Fibroblast of lung (primary cell): ENCODE data around the gene WWC1. TPM values are rescaled to one million over a fixed set of nuclear protein-coding genes. Genes with fewer than 3 reads are reported as not detected.

Experiments used
- DNase-seq, 2 donors: peaks; one replicate each; pipeline versions ENCODE4 v3.0.0 to v3.0.0-alpha.2; 2010; ENCODE audit warnings: low read depth in 2 of 2
- H2AFZ ChIP-seq: 2 replicates; pipeline ENCODE4 v1.5.1; 2012; ENCODE audit warnings: low read length, control low read depth, inconsistent platforms
- H3K27ac ChIP-seq: 2 replicates; pipeline ENCODE4 v1.5.1; 2011; ENCODE audit warnings: low read length, control low read depth; ENCODE audit not compliant: insufficient read depth
- H3K27me3 ChIP-seq: 2 replicates; pipeline ENCODE4 v1.5.1; 2011; ENCODE audit warnings: mild to moderate bottlenecking, low read length; ENCODE audit not compliant: control insufficient read depth, insufficient read depth
- H3K36me3 ChIP-seq: 2 replicates; pipeline ENCODE4 v1.5.1; 2011; ENCODE audit warnings: low read length; ENCODE audit not compliant: control insufficient read depth, insufficient read depth
- H3K4me1 ChIP-seq: 2 replicates; pipeline ENCODE4 v1.5.1; 2011; ENCODE audit warnings: low read length; ENCODE audit not compliant: control insufficient read depth, insufficient read depth; ENCODE audit errors: extremely low read depth
- H3K4me2 ChIP-seq: 2 replicates; pipeline ENCODE4 v1.5.1; 2011; ENCODE audit warnings: low read length, control low read depth; ENCODE audit not compliant: insufficient read depth; ENCODE audit errors: extremely low read depth
- H3K4me3 ChIP-seq, 4 experiments: fragments of 200-600 bp in 1 of 4; sonication (generic) in 1 of 4; replicated peaks in 1 of 4; 2 replicates each; pipeline ENCODE4 v1.5.1; 2011 to 2016; ENCODE audit warnings: low read length in 4 of 4, low read depth in 3 of 4, mild to moderate bottlenecking in 3 of 4, control low read depth in 2 of 4, inconsistent platforms in 1 of 4, mixed read lengths in 1 of 4; ENCODE audit not compliant: insufficient read depth in 1 of 4; ENCODE audit errors: control extremely low read depth in 1 of 4
- H3K79me2 ChIP-seq: 2 replicates; pipeline ENCODE4 v1.5.1; 2012; ENCODE audit warnings: mild to moderate bottlenecking, low read length, inconsistent platforms; ENCODE audit not compliant: control insufficient read depth, insufficient read depth
- H3K9ac ChIP-seq: 2 replicates; pipeline ENCODE4 v1.5.1; 2011; ENCODE audit warnings: mild to moderate bottlenecking, low read length, control low read depth; ENCODE audit not compliant: insufficient read depth
- H3K9me3 ChIP-seq: 2 replicates; pipeline ENCODE4 v1.5.1; 2012; ENCODE audit warnings: low read depth, low read length; ENCODE audit not compliant: control insufficient read depth, insufficient read depth
- H4K20me1 ChIP-seq: 2 replicates; pipeline ENCODE4 v1.5.1; 2011; ENCODE audit warnings: low read length; ENCODE audit not compliant: control insufficient read depth, insufficient read depth; ENCODE audit errors: extremely low read depth
- CTCF ChIP-seq, 2 donors: IDR thresholded peaks in 1 of 2; conservative IDR thresholded peaks in 1 of 2; 1 replicate in 1 of 2; 2 replicates in 1 of 2; pipeline ENCODE4 v1.5.1; 2011 to 2012; ENCODE audit warnings: low read length in 2 of 2, control low read depth in 1 of 2, inconsistent platforms in 1 of 2, low read depth in 1 of 2, mild to moderate bottlenecking in 1 of 2
- EZH2 ChIP-seq: IDR thresholded peaks from 2 replicates; pipeline ENCODE4 v1.5.1; 2012; ENCODE audit warnings: low read length, control low read depth, mild to moderate bottlenecking; ENCODE audit errors: missing control alignments
- polyA plus RNA-seq, 2 donors: library from polyadenylated mRNA; depleted of rRNA in 1 of 2; stranded (reverse) in 1 of 2; unstranded in 1 of 2; fragments of >200 nt; gene quantifications; 2 replicates each; pipeline ENCODE4 v1.2.1, GENCODE V29; 2011 to 2012; ENCODE audit warnings: missing spikeins in 1 of 2
- total RNA-seq: library from RNA; depleted of rRNA; stranded (reverse); fragments of >200 nt; gene quantifications from 2 replicates; pipeline ENCODE4 v1.2.1, GENCODE V29; 2014

WWC1 gene
- total and polyA plus RNA-seq, 2 donors (not counting 1 experiment from before 2014, with no cell fraction given), result 2.5 to 3.2 TPM

- H3K27me3 ChIP-seq, result no peaks in the 10 kb centered on the region
- no peaks in the 10 kb centered on the region for H3K9me3 ChIP-seq
- H3K27ac ChIP-seq, result no peak overlapping the region
- no peak overlapping the region for H3K4me2 ChIP-seq
- H3K4me1 ChIP-seq, result peaks cover 3% of the 10 kb centered on the region
- no peaks in the 10 kb centered on the region for H4K20me1 ChIP-seq
- H2AFZ ChIP-seq, result no peak overlapping the region
- no peaks in the 10 kb centered on the region for H3K79me2 ChIP-seq
- H3K4me3 ChIP-seq, result no peak overlapping the region
- TF ChIP-seq CTCF (conservative IDR thresholded peaks at IDR 0.05 in 1 of 2, IDR thresholded peaks at IDR 0.05 in 1 of 2; ENCODE audit: low read depth in 1 of 2, low read length in 2 of 2) (no peak), EZH2 (no peak)
- no peak overlapping the region for H3K9ac ChIP-seq
- no peaks in the 10 kb centered on the region for H3K36me3 ChIP-seq
- no peak for DNase-seq
These were observed 135.4 kb downstream of the WWC1 start for GRCh38 chr5:168426864-168427172.

- Histone ChIP-seq H3K4me1 (peaks cover 3% of the 10 kb centered on the region), H3K79me2 (no peaks in the 10 kb centered on the region), H3K9me3 (no peaks in the 10 kb centered on the region), H3K27me3 (no peaks in the 10 kb centered on the region), H3K36me3 (no peaks in the 10 kb centered on the region), H4K20me1 (no peaks in the 10 kb centered on the region), H3K9ac (no peak overlapping the region), H3K27ac (no peak overlapping the region), H2AFZ (no peak overlapping the region), H3K4me2 (no peak overlapping the region), H3K4me3 (no peak overlapping the region)
- TF ChIP-seq EZH2 (no peak), CTCF (conservative IDR thresholded peaks at IDR 0.05 in 1 of 2, IDR thresholded peaks at IDR 0.05 in 1 of 2; ENCODE audit: low read depth in 1 of 2, low read length in 2 of 2) (no peak)
- DNase-seq, result no peak
These were observed 135.8 kb downstream of the WWC1 start for GRCh38 chr5:168427224-168427623.

GRCh38 chr5:168428552-168428951, 137.1 kb downstream of the WWC1 start:
- Histone ChIP-seq H3K4me1 (peaks cover 3% of the 10 kb centered on the region), H3K4me3 (no peak overlapping the region), H3K4me2 (no peak overlapping the region), H3K27ac (no peak overlapping the region), H4K20me1 (no peaks in the 10 kb centered on the region), H3K9me3 (no peaks in the 10 kb centered on the region), H3K79me2 (no peaks in the 10 kb centered on the region), H3K36me3 (no peaks in the 10 kb centered on the region), H2AFZ (no peak overlapping the region), H3K9ac (no peak overlapping the region), H3K27me3 (no peaks in the 10 kb centered on the region)
- DNase-seq, result no peak
- TF ChIP-seq EZH2, result no peak
- TF ChIP-seq CTCF (conservative IDR thresholded peaks at IDR 0.05 in 1 of 2, IDR thresholded peaks at IDR 0.05 in 1 of 2; ENCODE audit: low read depth in 1 of 2, low read length in 2 of 2), result no peak
